Mammary epithelial cell (primary cell): ENCODE results near the gene BGN.

Experiments
- EZH2 ChIP-seq: IDR thresholded peaks from 2 replicates; pipeline ENCODE4 v1.6.1; 2012; ENCODE audit warnings: low read length, inconsistent platforms, borderline replicate concordance
- TF ChIP-seq, protein P1 (sequence below), 2 donors: IDR thresholded peaks in 1 of 2; conservative IDR thresholded peaks in 1 of 2; 2 replicates each; pipeline ENCODE4 v1.5.1; 2011 to 2012; ENCODE audit warnings: inconsistent platforms in 2 of 2, low read length in 2 of 2, mild to moderate bottlenecking in 2 of 2, control low read depth in 1 of 2, low read depth in 1 of 2; ENCODE audit not compliant: insufficient read depth in 1 of 2; ENCODE audit errors: extremely low read depth in 1 of 2

GRCh38 chrX:153537080-153537479, 42.3 kb downstream of the BGN start:
- TF ChIP-seq, protein P1, sequence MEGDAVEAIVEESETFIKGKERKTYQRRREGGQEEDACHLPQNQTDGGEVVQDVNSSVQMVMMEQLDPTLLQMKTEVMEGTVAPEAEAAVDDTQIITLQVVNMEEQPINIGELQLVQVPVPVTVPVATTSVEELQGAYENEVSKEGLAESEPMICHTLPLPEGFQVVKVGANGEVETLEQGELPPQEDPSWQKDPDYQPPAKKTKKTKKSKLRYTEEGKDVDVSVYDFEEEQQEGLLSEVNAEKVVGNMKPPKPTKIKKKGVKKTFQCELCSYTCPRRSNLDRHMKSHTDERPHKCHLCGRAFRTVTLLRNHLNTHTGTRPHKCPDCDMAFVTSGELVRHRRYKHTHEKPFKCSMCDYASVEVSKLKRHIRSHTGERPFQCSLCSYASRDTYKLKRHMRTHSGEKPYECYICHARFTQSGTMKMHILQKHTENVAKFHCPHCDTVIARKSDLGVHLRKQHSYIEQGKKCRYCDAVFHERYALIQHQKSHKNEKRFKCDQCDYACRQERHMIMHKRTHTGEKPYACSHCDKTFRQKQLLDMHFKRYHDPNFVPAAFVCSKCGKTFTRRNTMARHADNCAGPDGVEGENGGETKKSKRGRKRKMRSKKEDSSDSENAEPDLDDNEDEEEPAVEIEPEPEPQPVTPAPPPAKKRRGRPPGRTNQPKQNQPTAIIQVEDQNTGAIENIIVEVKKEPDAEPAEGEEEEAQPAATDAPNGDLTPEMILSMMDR (conservative IDR thresholded peaks at IDR 0.05 in 1 of 2, IDR thresholded peaks at IDR 0.05 in 1 of 2; ENCODE audit: extremely low read depth in 1 of 2, insufficient read depth in 1 of 2, low read depth in 1 of 2, low read length in 2 of 2) = no peak
- TF ChIP-seq EZH2 = no peak
